ENCODE data around the gene CYSRT1. TPM values are rescaled to one million over a fixed set of nuclear protein-coding genes. Genes with fewer than 3 reads are reported as not detected.

The CYSRT1 gene
- total RNA-seq, 1 experiment from 2014 or later = 1.4 TPM

DNA sequence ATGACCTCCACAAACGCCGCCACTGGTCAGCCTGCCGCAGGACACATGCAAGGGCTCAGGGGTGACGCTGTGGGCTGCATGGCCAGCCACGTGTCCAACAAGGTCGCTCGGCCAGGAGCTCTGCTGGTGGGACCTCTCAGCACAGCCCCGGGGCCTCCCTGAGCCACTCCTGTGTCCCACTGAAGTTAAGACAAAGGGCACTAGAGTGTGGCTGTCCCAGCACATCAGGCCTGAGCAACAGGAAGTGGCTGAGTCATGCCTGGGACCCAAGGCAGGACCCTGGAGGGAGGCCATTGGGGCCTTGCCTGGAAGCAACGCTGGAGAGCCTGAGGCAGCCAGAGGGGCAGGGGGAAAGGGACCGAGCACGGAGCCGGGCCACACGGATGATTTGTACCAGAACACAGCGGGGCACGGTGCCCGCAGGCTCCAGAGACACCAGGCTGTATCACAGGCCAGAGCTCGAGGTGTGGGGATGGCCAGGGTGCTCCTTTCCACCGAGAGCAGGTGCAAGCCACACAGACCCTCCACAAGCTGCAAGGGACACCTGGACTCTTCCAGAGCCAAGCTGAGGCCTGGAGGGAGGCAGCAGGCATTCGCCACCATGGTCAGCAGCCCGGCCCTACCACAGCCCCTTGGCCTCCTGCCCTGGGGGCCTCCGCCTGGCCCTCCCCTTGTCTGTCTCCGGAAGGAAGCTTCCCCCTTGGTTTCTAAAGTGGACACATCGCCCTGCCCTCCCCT, 46.6 kb upstream of the CYSRT1 start:
- POLR2A ChIA-PET = interaction anchor here (1.1 kb wide), 1 partner anchor 52 kb away, joined by 3 read pairs; no protein-coding TSS in a partner anchor
- no peaks in the 10 kb centered on the region for H3K9me3 Mint-ChIP-seq (ENCODE audit: unreplicated experiment)
- no TSS peak for BruUV-seq (replicated peaks)

DNA sequence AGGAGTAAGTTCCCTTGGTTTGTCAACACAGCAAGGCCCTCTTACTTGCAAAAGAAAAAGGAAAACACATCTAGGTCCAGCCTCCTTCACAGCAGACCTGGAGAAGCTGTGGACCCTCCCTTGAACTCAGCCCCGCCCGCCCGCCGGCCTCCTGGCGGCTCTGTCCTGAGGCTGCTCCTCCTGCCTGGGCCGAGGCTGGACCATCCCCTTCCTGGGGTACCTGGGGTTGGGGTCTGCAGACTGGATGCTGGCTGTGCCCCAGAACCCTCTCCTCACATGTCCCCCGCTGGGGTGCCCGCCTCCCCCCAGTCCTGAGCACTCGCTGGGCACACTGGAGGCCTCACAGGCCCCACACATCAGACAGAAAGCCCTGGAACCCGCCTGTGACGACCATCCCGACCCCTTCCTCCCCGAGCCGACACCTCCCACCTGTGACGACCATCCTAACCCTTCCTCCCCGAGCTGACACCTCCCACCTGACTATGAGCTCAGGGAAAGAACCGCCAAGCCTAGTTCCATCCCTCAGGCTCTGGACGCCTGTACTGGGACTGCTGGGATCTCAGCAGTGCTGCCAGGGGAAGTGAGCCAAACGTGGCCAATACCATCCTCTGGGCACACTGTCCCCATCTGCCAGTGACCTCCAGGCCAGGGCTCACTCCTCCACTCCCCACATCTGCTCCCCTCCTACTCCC, 45.9 kb upstream of the CYSRT1 start:
- no peak overlapping the region for H3K4me3 Mint-ChIP-seq (ENCODE audit: unreplicated experiment)
- no TSS peak for BruUV-seq (replicated peaks)
- POLR2A ChIA-PET = interaction anchor here (1.1 kb wide), 1 partner anchor 52 kb away, joined by 3 read pairs; no protein-coding TSS in a partner anchor
- CTCF ChIA-PET = interaction anchor here (0.6 kb wide), 1 partner anchor 1090 kb away, joined by 3 read pairs; no protein-coding TSS in a partner anchor
- TF ChIP-seq, protein P1, sequence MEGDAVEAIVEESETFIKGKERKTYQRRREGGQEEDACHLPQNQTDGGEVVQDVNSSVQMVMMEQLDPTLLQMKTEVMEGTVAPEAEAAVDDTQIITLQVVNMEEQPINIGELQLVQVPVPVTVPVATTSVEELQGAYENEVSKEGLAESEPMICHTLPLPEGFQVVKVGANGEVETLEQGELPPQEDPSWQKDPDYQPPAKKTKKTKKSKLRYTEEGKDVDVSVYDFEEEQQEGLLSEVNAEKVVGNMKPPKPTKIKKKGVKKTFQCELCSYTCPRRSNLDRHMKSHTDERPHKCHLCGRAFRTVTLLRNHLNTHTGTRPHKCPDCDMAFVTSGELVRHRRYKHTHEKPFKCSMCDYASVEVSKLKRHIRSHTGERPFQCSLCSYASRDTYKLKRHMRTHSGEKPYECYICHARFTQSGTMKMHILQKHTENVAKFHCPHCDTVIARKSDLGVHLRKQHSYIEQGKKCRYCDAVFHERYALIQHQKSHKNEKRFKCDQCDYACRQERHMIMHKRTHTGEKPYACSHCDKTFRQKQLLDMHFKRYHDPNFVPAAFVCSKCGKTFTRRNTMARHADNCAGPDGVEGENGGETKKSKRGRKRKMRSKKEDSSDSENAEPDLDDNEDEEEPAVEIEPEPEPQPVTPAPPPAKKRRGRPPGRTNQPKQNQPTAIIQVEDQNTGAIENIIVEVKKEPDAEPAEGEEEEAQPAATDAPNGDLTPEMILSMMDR (IDR thresholded peaks at IDR 0.05; ENCODE audit: unreplicated experiment) = no peak
- H3K36me3 Mint-ChIP-seq (ENCODE audit: insufficient read depth, unreplicated experiment) = peaks cover 25% of the 10 kb centered on the region
- no peaks in the 10 kb centered on the region for H3K4me1 Mint-ChIP-seq (ENCODE audit: insufficient read depth, unreplicated experiment)
- H3K9me3 Mint-ChIP-seq (ENCODE audit: unreplicated experiment) = no peaks in the 10 kb centered on the region
- DNase-seq (ENCODE audit: unreplicated experiment) = no peak
- no peaks in the 10 kb centered on the region for H3K27me3 Mint-ChIP-seq (ENCODE audit: insufficient read depth, unreplicated experiment)
- no peak overlapping the region for H3K27ac Mint-ChIP-seq (ENCODE audit: low read depth, unreplicated experiment)
- intact Hi-C loops (cut with micrococcal nuclease) = loop anchor here (10.0 kb wide), 1 partner anchor 46 kb away; the partner anchor contains the start of genes CYSRT1, RNF208 and RNF224

More for the DNA sequence above, 46.6 kb upstream of the CYSRT1 start:
- H3K36me3 Mint-ChIP-seq (ENCODE audit: insufficient read depth, unreplicated experiment) = peaks cover 22% of the 10 kb centered on the region
- no peaks in the 10 kb centered on the region for H3K4me1 Mint-ChIP-seq (ENCODE audit: insufficient read depth, unreplicated experiment)
- no peaks in the 10 kb centered on the region for H3K27me3 Mint-ChIP-seq (ENCODE audit: insufficient read depth, unreplicated experiment)
- CTCF ChIA-PET = interaction anchor here (0.6 kb wide), 3 partner anchors 13 to 1090 kb away, joined by 3 read pairs; no protein-coding TSS in a partner anchor
- H3K4me3 Mint-ChIP-seq (ENCODE audit: unreplicated experiment) = no peak overlapping the region
- TF ChIP-seq, protein P1 (IDR thresholded peaks at IDR 0.05; ENCODE audit: unreplicated experiment) = no peak
- no peak overlapping the region for H3K27ac Mint-ChIP-seq (ENCODE audit: low read depth, unreplicated experiment)
- intact Hi-C loops (cut with micrococcal nuclease) = loop anchor here (10.0 kb wide), 1 partner anchor 46 kb away; the partner anchor contains the start of genes CYSRT1, RNF208 and RNF224
- DNase-seq (ENCODE audit: unreplicated experiment) = no peak

DNA sequence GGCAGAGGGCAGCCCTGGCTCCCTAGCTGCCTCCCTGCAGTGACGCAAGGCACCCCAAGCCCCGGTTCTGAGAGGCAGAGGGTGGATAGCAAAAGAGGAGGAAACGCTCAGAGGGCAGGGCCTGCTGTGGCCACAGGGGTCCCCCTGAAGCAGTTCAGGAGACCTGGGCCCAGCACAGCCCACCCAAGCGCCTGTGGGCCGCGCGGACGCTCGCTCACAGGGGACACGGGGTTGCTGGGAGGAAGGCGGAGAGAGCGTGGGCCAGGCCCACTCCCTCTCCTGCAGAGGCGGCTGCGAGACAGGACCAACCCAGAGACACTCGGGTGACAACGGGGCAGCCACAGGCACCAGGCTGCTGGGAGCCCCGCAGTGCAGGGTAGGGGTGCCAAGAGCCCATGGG, 45.2 kb upstream of the CYSRT1 start:
- H3K9me3 Mint-ChIP-seq (ENCODE audit: unreplicated experiment) = no peaks in the 10 kb centered on the region
- ChIA-PET POLR2A (interaction anchor here (2.0 kb wide), 1 partner anchor 50 kb away, joined by 6 read pairs; no protein-coding TSS in a partner anchor), CTCF (no interaction called here)
- no peak overlapping the region for H3K27ac Mint-ChIP-seq (ENCODE audit: low read depth, unreplicated experiment)
- H3K4me1 Mint-ChIP-seq (ENCODE audit: insufficient read depth, unreplicated experiment) = no peaks in the 10 kb centered on the region
- TF ChIP-seq, protein P1 (IDR thresholded peaks at IDR 0.05; ENCODE audit: unreplicated experiment) = no peak
- no TSS peak for BruUV-seq (replicated peaks)
- no peak for DNase-seq (ENCODE audit: unreplicated experiment)
- no peaks in the 10 kb centered on the region for H3K27me3 Mint-ChIP-seq (ENCODE audit: insufficient read depth, unreplicated experiment)
- H3K4me3 Mint-ChIP-seq (ENCODE audit: unreplicated experiment) = no peak overlapping the region
- intact Hi-C loops (cut with micrococcal nuclease) = loop anchor here (10.0 kb wide), 1 partner anchor 45 kb away; the partner anchor contains the start of genes CYSRT1, RNF208 and RNF224
- H3K36me3 Mint-ChIP-seq (ENCODE audit: insufficient read depth, unreplicated experiment) = peaks cover 25% of the 10 kb centered on the region

DNA sequence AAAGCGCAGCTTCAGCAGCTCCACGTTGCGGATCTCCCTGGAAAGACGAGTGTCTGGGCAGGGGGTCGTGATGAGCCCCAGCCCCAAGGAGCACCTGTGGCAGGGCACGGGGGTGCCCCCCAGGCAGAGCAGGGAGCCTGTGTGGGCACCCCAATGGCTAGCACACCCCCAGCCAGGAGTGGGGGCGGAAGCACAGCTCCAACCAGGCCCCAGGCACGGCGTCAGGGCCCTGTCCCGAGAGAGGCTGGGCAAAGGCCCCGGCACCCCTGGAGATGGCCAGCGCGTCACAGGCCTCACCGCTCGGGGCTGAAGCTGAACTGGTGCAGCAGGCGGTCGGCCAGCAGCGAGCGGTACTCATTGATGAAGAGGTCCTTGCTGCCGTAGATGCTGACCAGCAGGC, 44.5 kb upstream of the CYSRT1 start:
- CTCF ChIA-PET = no interaction called here
- no peaks in the 10 kb centered on the region for H3K9me3 Mint-ChIP-seq (ENCODE audit: unreplicated experiment)
- no TSS peak for BruUV-seq (replicated peaks)
- no peak overlapping the region for H3K4me3 Mint-ChIP-seq (ENCODE audit: unreplicated experiment)
- DNase-seq (ENCODE audit: unreplicated experiment) = no peak
- intact Hi-C loops (cut with micrococcal nuclease) = no loop called here
- TF ChIP-seq, protein P1 (IDR thresholded peaks at IDR 0.05; ENCODE audit: unreplicated experiment) = no peak
- H3K36me3 Mint-ChIP-seq (ENCODE audit: insufficient read depth, unreplicated experiment) = peaks cover 25% of the 10 kb centered on the region
- H3K27me3 Mint-ChIP-seq (ENCODE audit: insufficient read depth, unreplicated experiment) = no peaks in the 10 kb centered on the region
- POLR2A ChIA-PET = interaction anchor here (2.0 kb wide), 1 partner anchor 51 kb away, joined by 6 read pairs; no protein-coding TSS in a partner anchor
- no peaks in the 10 kb centered on the region for H3K4me1 Mint-ChIP-seq (ENCODE audit: insufficient read depth, unreplicated experiment)
- H3K27ac Mint-ChIP-seq (ENCODE audit: low read depth, unreplicated experiment) = no peak overlapping the region

Measured in MCF 10A (cell line).